Measurements from ENCODE around the gene UGT3A1. TPM values are rescaled to one million over a fixed set of nuclear protein-coding genes. Genes with fewer than 3 reads are reported as not detected.

Gene UGT3A1
- total and polyA plus RNA-seq, 10 of the 15 experiments (the other 5 are each of a cell fraction or from before 2014, with no cell fraction given) = not detected

- TF ChIP-seq MTA3 (IDR thresholded peaks at IDR 0.05; ENCODE audit: borderline replicate concordance, low read length) (no peak), FOXM1 (IDR thresholded peaks at IDR 0.05; ENCODE audit: low read depth, low read length) (no peak), RAD21 (IDR thresholded peaks at IDR 0.05; ENCODE audit: insufficient read depth, low read depth, low read length) (peak; percentile 97), DPF2 (IDR thresholded peaks at IDR 0.05) (no peak), NBN (IDR thresholded peaks at IDR 0.05) (no peak), CHD1 (IDR thresholded peaks at IDR 0.05; ENCODE audit: low read depth, low read length) (no peak), POLR2A (IDR thresholded peaks at IDR 0.05; ENCODE audit: low read depth, low read length) (no peak), ZNF384 (IDR thresholded peaks at IDR 0.05; ENCODE audit: borderline replicate concordance, low read depth, low read length) (no peak), YBX1 (IDR thresholded peaks at IDR 0.05) (no peak), ZSCAN29 (IDR thresholded peaks at IDR 0.05) (no peak), ZNF592 (IDR thresholded peaks at IDR 0.05) (peak; percentile 11; the same call in 1 of the 2 replicates), IKZF1 (conservative IDR thresholded peaks at IDR 0.05) (peak; percentile 21; the same call in 1 of the 2 replicates), JUNB (IDR thresholded peaks at IDR 0.05) (no peak)
Measured at GRCh38 chr5:35924950-35925722, 66.1 kb downstream of the UGT3A1 start (continued).
